GM18505 (cell line): Measurements from ENCODE around the gene L3MBTL4.
"Not testable (repeated sequence)": the region's sequence is repeated elsewhere in the genome, so short reads cannot be mapped to it uniquely, and the experiment has no call there.

Experiments
- ATAC-seq: cut with Tn5 transposase; IDR thresholded peaks from one replicate; pipeline ENCODE4 v1.9.1; 2021; ENCODE audit not compliant: unreplicated experiment
- POLR2A ChIP-seq: IDR thresholded peaks from 4 replicates; pipeline ENCODE4 v1.6.1; 2011; ENCODE audit warnings: borderline replicate concordance; ENCODE audit not compliant: insufficient read depth, insufficient read length; ENCODE audit errors: extremely low read depth

L3MBTL4 gene

GRCh38 chr18:6120820-6121279 lies 293.9 kb downstream of the L3MBTL4 start:
- TF ChIP-seq POLR2A: no peak
- no peak for ATAC-seq

DNA sequence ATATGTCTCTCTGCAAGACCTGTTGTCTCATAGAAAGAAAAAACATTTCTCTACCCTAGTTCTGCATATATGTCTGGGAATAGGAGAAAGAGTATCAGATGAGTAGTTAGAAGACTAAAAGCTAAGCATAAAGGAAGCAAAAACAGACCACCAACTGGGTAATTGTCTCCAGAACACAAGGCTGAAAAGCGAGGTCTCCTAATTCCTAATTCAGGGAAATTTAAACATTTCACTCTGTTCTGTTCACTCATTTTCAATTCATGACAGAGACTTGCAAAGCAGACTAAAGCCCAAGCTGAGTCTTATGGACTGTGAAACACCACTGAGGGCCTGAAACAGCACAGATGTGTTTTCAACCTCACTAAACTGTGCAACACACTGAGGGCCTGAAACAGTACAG lies 294.9 kb downstream of the L3MBTL4 start:
- no peak for TF ChIP-seq POLR2A
- no peak for ATAC-seq

DNA sequence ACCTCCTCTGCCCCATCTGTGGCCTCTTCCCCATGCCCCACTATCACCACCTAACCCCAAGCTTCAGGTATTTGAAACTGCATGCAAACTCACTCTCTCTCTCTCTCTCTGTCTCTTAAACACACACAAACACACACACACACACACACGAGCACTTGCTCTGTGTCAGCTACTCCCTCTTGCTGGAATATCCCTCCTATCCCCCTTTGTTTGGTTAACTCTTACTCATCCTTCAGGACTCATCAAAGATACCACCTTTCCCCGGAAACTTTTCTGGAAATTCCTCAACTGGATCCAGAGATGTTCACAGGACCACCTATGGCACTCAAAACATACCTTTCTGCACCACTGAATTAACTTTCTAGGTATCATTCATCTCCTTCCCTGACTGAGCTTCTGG lies 296.6 kb downstream of the L3MBTL4 start:
- ATAC-seq: no peak
- TF ChIP-seq POLR2A: no peak

DNA sequence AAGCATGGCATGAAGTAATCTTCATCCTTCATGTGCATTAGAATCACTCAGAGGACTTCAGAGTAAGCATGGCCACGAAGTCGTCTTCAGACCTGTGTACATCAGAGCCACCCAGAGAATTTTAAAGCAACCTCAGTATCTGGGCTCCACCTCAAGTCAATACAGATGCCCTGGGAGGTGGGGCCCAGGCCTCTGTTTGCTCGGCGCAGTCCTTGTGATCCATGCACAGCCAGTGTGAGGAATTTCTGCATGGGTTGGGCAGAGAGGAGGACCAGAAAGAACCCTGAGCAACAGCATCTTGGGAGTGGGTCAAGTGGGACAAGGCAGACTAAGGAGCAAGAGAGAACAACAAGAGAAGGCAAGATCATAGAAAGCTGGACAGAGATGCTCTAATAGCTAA lies 299.0 kb downstream of the L3MBTL4 start:
- no peak for ATAC-seq
- no peak for TF ChIP-seq POLR2A

- ATAC-seq: no peak
- no peak for TF ChIP-seq POLR2A
These were observed 301.1 kb downstream of the L3MBTL4 start for GRCh38 chr18:6113650-6114049.

- no peak for TF ChIP-seq POLR2A
- no peak for ATAC-seq
These were observed 303.0 kb downstream of the L3MBTL4 start for GRCh38 chr18:6111726-6112125.

DNA sequence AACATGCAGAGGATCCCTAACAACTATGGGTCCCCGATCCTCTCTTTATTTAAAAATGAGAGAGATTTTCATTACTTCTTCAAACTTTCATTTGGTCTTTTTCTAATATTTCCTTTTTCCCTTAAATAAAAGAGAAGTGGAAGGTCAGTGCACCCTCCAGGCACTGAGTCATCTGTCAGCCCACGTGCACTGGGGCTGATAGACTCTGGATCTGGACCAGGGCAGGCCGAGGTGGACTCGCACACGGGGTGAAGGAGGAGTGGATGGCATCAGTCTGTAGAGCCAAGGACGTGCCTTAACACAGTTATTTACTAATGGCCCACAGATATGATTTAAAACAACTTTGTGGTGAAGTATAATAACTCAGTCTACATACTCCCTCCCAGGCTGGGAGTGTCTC lies 305.0 kb downstream of the L3MBTL4 start:
- no peak for TF ChIP-seq POLR2A
- no peak for ATAC-seq

GRCh38 chr18:6107794-6108193 lies 306.9 kb downstream of the L3MBTL4 start:
- ATAC-seq: no peak
- no peak for TF ChIP-seq POLR2A

DNA sequence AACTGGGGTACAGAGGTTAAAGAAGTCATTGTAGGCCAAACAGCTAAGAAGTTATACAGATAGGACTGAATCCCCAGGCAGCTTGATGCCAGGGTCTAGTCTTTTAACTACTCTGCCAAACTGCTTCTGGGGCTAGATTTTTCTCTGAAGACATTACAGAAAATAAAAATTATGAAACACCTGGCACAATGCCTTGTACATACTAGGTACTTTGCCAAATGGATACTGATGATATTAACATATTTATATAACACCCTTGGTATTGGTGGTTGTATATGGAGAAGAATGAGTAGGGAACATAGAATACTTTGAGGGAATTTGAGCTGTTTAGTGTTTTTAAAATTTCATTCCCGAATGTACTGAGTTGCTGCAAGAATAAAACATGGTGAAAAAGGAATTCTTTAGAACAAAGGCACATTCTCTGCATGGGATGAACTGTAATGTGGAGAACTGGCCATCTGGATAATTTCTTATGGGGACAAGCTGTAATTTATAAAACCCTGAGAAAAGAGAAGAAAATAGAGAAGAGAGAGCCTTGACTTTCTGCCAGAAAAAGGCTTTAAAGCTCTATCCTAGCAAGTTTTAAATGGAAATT lies 308.5 kb downstream of the L3MBTL4 start:
- TF ChIP-seq POLR2A: no peak
- ATAC-seq: no peak

- no peak for TF ChIP-seq POLR2A
- no peak for ATAC-seq
These were observed 311.0 kb downstream of the L3MBTL4 start for GRCh38 chr18:6103741-6104140.

DNA sequence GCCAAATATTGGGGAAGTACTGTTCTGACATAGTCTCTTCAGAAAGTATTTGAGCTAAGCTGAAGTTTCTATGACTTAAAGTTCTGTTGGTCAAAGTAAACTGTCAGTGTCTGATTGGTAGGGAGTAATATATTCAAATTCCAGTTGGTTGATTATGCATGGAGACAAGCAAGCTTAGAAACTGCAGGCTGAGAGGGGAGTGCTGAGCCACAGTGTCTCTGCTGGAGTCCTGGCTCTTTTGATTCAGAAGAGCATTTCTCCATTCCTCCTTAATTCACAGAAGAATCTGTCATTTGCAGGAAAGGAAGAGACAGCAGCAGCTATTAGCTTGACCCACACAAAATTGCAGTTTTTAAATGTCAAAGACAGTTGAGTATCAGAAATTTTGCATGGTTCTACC lies 318.0 kb downstream of the L3MBTL4 start:
- TF ChIP-seq POLR2A: no peak
- ATAC-seq: no peak

- no peak for ATAC-seq
- no peak for TF ChIP-seq POLR2A
These were observed 326.3 kb downstream of the L3MBTL4 start for GRCh38 chr18:6088432-6088831.

DNA sequence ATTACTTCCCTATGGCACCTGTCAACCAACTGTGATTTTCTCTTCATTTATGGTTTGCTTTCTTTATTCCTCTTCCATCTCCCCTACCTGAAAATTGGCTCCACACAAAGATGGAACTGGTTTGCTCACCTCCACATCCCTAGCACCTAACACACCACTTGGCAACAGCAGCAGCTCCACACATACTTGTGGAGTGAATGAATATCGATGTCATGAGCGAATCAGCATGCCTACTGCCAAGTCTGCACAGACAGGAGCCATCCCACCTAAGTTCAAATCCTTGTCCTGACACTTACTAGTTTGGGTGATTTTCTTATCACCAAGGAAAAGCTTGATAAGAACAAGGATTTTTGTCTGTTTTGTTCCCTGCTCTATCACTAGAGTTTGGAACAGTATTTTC lies 328.0 kb downstream of the L3MBTL4 start:
- no peak for ATAC-seq

DNA sequence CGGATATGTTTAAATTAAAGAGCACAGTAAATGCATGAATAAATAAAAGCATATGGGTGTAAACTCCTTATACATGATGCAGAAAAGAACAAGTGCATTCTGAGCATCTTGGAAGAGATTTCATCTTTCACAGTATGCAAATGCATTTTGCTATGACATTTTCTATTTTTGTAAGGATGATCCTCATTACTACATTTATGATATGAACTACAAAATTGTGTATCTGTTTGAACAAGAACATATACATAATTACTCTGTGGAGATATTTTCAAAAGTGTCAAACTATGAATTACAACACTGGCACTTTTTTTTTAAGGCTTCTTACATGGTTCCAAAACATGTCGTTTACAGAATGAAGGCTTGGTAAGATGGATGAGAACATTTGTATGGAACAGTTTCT lies 335.3 kb downstream of the L3MBTL4 start:
- TF ChIP-seq POLR2A: no peak
- ATAC-seq: no peak

More for the DNA sequence above, 328.0 kb downstream of the L3MBTL4 start:
- no peak for TF ChIP-seq POLR2A

GRCh38 chr18:6078877-6079276 lies 335.8 kb downstream of the L3MBTL4 start:
- no peak for ATAC-seq
- TF ChIP-seq POLR2A: no peak

- ATAC-seq: not testable (repeated sequence)
These were observed 342.3 kb downstream of the L3MBTL4 start for GRCh38 chr18:6072423-6072822.

- no peak for ATAC-seq
- TF ChIP-seq POLR2A: no peak
These were observed 345.2 kb downstream of the L3MBTL4 start for GRCh38 chr18:6069539-6069938.
